T-helper 1 cell treated with Interleukin-12 subunit alpha and Interleukin-12 subunit beta and Interleukin-4 antibody, amounts not matched to agents 30 μg/mL and 1 μg/mL, for 36 hours (primary cell): ENCODE results near the gene HSD17B1.
"Not testable (repeated sequence)": the region's sequence is repeated elsewhere in the genome, so short reads cannot be mapped to it uniquely, and the experiment has no call there.

Experiments used
- H3K27ac Mint-ChIP-seq: one replicate; pipeline ENCODE4 v1.8.0; 2021; ENCODE audit warnings: mild to moderate bottlenecking, mixed read lengths
- H3K27me3 Mint-ChIP-seq: one replicate; pipeline ENCODE4 v1.8.0; 2021; ENCODE audit warnings: low read depth, mixed read lengths
- H3K36me3 Mint-ChIP-seq: one replicate; pipeline ENCODE4 v1.8.0; 2021; ENCODE audit warnings: low read depth, mixed read lengths
- H3K4me1 Mint-ChIP-seq: one replicate; pipeline ENCODE4 v1.8.0; 2021; ENCODE audit warnings: low read depth, mixed read lengths
- H3K4me3 Mint-ChIP-seq: one replicate; pipeline ENCODE4 v1.8.0; 2021; ENCODE audit warnings: mild to moderate bottlenecking, moderate library complexity, mixed read lengths
- H3K9me3 Mint-ChIP-seq: one replicate; pipeline ENCODE4 v1.8.0; 2021; ENCODE audit warnings: mixed read lengths

HSD17B1 gene, protein sequence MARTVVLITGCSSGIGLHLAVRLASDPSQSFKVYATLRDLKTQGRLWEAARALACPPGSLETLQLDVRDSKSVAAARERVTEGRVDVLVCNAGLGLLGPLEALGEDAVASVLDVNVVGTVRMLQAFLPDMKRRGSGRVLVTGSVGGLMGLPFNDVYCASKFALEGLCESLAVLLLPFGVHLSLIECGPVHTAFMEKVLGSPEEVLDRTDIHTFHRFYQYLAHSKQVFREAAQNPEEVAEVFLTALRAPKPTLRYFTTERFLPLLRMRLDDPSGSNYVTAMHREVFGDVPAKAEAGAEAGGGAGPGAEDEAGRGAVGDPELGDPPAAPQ

DNA sequence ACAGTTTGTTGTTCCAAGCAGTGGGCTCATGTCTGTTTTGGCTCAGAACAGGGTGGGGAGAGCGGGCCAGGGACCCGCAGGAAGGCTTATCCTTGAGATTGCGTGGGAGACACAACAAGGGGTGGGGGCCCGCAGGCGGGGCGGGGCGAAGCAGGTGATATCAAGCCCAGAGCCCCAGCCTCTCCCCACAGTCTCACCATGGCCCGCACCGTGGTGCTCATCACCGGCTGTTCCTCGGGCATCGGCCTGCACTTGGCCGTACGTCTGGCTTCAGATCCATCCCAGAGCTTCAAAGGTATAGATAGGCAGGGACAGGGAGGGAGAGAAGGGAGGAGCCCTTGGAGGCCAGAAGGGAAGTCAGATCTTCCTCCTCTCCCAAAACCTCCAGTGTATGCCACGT is at the start of gene HSD17B1:
Gene HSD17B1, plus strand, starts transcription at position 188 of the 400 bp plus-strand sequence. Its CDS starts 11 bp downstream, at position 199.
- H3K4me1 Mint-ChIP-seq, result peaks cover 21% of the 10 kb centered on the region
- H3K9me3 Mint-ChIP-seq, H3K27me3 Mint-ChIP-seq, H3K36me3 Mint-ChIP-seq: not testable (repeated sequence)
- peak within 1 kb of the TSS; percentile 94 for H3K4me3 Mint-ChIP-seq
- H3K27ac Mint-ChIP-seq, result peak within 1 kb of the TSS; percentile 92

DNA sequence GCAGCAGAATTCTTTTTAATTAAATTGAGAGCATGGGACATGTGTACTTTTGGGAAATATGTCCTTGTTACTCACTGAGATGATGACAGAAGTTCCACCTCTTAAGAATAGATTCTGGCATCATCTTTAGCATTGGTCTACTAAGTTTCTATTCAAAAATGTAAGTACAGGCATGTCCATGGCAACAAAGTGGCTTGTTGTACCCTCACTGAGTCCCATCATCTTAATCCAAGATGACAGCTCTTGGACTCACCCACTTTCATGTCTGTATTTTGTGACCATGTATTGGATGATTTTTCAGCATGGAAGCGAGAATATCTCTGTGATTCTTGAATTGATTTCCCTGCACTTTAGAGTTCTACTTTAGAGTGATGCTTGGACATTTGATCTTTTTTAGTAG is 49.8 kb upstream of the HSD17B1 start:
- no peaks in the 10 kb centered on the region for H3K9me3 Mint-ChIP-seq
- peaks cover 22% of the 10 kb centered on the region for H3K36me3 Mint-ChIP-seq
- no peaks in the 10 kb centered on the region for H3K4me1 Mint-ChIP-seq
- no peak overlapping the region for H3K27ac Mint-ChIP-seq
- H3K4me3 Mint-ChIP-seq, result no peak overlapping the region
- no peaks in the 10 kb centered on the region for H3K27me3 Mint-ChIP-seq

DNA sequence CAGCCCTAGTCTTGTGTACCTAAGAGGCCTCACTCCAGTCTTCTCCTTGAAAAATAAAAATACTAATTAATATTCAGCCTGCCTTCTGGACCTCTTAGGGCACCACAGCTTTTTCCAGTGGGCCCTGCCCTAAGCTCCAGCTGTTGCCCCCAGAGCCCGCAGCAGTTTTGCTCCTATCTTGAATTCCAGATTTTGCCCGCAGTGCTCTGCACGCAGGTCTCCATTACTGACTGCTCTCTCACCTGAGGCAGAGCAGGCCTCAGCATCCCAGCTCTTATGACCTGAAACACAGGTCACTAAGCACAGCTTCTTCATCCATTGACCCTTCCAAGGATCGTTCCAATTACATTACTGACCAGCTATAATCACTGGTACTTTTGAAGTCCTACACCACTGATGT is 45.1 kb upstream of the HSD17B1 start:
- H3K36me3 Mint-ChIP-seq, result peaks cover 18% of the 10 kb centered on the region
- H3K27ac Mint-ChIP-seq, result no peak overlapping the region
- peaks cover 6% of the 10 kb centered on the region for H3K4me1 Mint-ChIP-seq
- no peak overlapping the region for H3K4me3 Mint-ChIP-seq
- no peaks in the 10 kb centered on the region for H3K9me3 Mint-ChIP-seq
- no peaks in the 10 kb centered on the region for H3K27me3 Mint-ChIP-seq

DNA sequence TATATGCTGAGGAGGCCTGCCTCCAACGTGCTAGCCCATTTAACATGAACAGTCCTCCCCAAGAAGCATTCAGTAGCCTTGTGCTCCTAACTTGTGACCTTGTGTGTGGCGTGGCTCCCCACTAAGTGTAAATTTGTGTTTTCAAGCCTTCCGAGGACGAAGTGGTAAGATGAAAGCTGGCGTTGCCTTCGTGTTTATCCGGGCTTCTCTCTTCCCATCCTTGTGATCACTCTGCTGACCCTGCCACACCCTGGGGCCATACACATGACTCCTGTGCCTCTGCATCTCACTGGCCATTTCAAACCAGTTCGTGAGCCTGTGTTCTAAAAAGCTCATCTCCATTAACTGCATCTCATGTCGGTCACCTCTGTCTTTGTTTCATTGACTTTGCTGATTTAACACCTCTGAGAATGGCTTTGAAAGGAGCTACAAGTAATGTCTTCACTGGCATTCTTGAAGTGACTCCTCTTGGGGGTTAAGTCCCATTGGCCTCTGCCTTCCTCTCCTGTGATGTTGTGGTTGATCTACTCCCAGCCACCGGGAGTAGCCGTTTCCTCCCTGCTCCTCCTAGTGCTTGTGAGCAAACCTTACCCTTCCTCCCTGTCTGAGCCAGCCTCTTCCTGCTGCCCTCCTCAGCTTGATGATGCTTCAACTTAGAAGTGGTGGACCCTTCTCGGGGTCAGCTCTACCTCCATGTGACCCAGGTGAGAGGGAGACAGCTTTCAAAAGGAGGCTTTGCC is 44.1 kb upstream of the HSD17B1 start:
- peaks cover 12% of the 10 kb centered on the region for H3K36me3 Mint-ChIP-seq
- no peaks in the 10 kb centered on the region for H3K9me3 Mint-ChIP-seq
- peaks cover 6% of the 10 kb centered on the region for H3K4me1 Mint-ChIP-seq
- no peaks in the 10 kb centered on the region for H3K27me3 Mint-ChIP-seq
- no peak overlapping the region for H3K27ac Mint-ChIP-seq
- no peak overlapping the region for H3K4me3 Mint-ChIP-seq

DNA sequence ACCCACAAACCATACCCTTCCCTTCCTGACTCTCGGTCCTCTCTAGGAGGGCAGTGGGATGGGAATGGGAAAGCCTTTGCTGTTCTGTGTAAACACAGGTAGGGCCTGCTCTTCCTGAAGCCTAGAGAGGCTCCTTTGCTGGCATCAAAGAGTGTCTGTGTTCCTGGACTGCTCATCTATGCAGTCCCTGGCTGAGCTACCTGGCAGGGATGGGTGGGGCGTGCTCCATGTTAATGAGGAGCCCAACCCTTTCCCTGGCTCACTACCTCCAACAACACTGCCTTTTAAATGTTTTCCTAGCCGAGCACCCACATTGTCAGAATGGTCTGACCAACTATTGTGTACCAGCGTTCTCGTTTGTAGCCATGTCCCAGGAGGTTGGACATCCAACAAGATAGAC is 43.3 kb upstream of the HSD17B1 start:
- H3K4me1 Mint-ChIP-seq, result peaks cover 6% of the 10 kb centered on the region
- peaks cover 12% of the 10 kb centered on the region for H3K36me3 Mint-ChIP-seq
- no peak overlapping the region for H3K4me3 Mint-ChIP-seq
- no peaks in the 10 kb centered on the region for H3K9me3 Mint-ChIP-seq
- H3K27me3 Mint-ChIP-seq, result no peaks in the 10 kb centered on the region
- no peak overlapping the region for H3K27ac Mint-ChIP-seq

DNA sequence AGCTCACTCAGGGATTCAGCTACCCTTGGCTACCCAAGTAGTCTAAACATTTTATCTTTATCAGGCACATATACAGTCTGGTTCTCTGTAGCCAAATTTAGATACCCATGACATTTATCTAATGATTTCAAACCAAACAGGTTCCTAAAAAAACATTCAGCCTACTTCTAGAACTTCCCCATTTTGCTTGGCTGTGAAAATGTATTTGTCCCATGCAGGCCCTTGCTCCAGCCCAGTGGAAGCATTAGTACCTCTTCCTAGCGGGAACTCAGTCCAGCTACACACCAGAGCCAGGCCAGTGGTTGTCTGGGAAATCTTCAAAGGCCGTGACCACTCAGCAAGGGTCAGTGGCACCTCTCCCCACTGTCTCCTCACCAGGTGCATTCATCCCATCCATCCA is 42.9 kb upstream of the HSD17B1 start:
- Mint-ChIP-seq H3K4me1 (peaks cover 6% of the 10 kb centered on the region), H3K4me3 (no peak overlapping the region), H3K27me3 (no peaks in the 10 kb centered on the region), H3K27ac (no peak overlapping the region), H3K9me3 (no peaks in the 10 kb centered on the region), H3K36me3 (peaks cover 14% of the 10 kb centered on the region)

DNA sequence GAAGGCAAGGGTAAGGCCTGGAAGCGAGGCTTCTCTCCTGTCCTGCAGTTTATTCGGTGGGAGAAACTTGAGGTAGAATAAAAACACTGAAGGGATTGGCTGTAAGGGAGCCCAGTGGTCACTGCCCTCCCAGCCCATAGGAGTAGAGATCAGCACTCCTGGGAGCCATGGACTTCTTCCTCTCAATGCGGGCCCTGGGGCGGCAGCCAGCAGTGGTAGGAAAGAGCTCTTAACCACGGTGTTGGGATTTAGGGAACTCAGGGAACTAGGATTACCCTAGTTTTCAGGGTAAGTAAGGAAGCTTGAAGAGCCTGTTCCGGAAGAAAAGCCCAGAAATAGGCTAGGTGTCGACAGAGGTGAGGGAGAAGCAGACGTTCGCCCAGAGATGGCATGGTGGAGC is 40.5 kb upstream of the HSD17B1 start:
- no peaks in the 10 kb centered on the region for H3K27me3 Mint-ChIP-seq

DNA sequence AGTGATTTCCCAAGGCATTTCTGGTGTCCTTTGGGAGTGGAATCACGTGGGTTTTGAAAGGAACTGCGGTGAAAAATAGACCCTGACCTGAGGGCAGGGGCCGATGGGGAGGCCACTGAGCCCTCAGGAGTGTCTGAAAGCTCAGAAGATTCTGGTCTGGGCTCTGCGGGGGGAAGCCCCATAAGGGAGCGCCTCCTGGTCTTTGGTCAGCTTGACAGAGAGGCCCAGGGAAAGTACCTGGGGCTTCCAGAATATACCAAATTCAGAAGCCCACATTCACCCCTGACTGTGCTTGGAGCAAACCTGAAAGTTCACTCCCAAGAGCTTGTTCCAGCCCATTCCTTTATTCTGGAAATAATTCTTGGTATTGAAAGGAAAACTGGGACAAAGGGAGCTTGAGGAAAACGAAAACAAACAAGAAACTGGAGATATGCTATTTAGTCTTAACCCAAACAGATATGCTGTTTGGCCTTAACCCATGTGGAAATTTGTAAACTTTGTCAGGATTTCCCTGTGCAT is 39.9 kb upstream of the HSD17B1 start:
- no peaks in the 10 kb centered on the region for H3K27me3 Mint-ChIP-seq
- no peaks in the 10 kb centered on the region for H3K9me3 Mint-ChIP-seq
- peaks cover 9% of the 10 kb centered on the region for H3K4me1 Mint-ChIP-seq
- no peak overlapping the region for H3K4me3 Mint-ChIP-seq
- peaks cover 16% of the 10 kb centered on the region for H3K36me3 Mint-ChIP-seq
- no peak overlapping the region for H3K27ac Mint-ChIP-seq

More for the DNA sequence above, 40.5 kb upstream of the HSD17B1 start:
- Mint-ChIP-seq H3K27ac (no peak overlapping the region), H3K36me3 (peaks cover 17% of the 10 kb centered on the region), H3K4me3 (no peak overlapping the region), H3K9me3 (no peaks in the 10 kb centered on the region), H3K4me1 (peaks cover 6% of the 10 kb centered on the region)

DNA sequence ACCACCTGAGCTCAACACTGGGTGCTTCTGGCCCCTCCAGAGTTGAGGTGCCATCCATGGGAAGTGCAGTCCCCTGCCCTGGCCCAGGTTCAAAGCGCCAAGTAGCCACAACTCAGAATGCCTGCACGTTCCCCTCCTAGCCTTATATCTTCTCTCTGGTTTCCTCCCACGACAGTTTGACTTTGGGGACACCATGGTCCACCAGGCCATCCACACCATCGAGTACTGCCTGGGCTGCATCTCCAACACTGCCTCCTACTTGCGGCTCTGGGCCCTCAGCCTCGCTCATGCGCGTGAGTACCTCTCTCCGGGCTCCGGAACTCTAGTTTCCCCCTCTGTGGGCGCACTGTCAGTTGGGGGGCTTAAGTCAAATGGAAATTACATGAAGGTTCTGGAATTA is 39.0 kb upstream of the HSD17B1 start:
- no peaks in the 10 kb centered on the region for H3K27me3 Mint-ChIP-seq
- H3K9me3 Mint-ChIP-seq, result no peaks in the 10 kb centered on the region
- no peak overlapping the region for H3K27ac Mint-ChIP-seq
- peaks cover 8% of the 10 kb centered on the region for H3K4me1 Mint-ChIP-seq
- no peak overlapping the region for H3K4me3 Mint-ChIP-seq
- H3K36me3 Mint-ChIP-seq, result peaks cover 11% of the 10 kb centered on the region

DNA sequence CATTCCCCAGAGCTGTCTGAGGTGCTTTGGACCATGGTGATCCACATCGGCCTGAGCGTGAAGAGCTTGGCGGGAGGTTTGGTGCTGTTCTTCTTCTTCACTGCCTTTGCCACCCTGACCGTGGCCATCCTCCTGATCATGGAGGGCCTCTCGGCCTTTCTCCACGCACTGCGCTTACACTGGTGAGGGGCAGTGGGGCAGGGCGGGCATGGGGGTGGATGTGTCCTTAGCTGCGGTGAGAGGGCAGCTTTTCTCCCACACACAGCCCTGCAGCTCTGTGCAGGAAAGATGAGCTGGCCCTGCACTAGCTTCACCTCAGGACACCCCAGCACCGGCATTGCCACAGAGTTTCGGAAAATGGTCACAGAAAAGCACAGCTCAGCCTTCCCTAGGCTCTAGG is 38.4 kb upstream of the HSD17B1 start:
- Mint-ChIP-seq H3K4me1 (peaks cover 5% of the 10 kb centered on the region), H3K9me3 (no peaks in the 10 kb centered on the region)

DNA sequence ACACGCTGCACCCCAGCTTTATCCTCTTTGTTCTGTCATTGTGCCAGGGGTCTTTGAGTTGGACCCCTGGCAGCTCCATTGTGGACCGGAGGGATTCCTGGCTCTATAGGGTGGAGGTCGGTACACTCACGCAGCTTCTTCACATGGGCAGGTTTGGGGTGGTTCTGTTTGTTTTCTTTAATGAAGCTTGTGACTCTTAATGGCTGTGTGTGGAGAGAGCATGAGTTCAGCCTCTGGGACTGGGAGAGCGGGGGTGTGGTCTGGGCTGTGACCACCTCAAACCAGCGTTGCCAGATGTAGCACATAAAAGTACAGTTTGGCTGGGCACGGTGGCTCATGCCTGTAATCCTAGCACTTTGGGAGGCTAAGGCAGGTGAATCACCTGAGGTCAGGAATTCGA is 37.9 kb upstream of the HSD17B1 start:
- H3K4me3 Mint-ChIP-seq, result no peak overlapping the region
- peaks cover 5% of the 10 kb centered on the region for H3K4me1 Mint-ChIP-seq
- no peaks in the 10 kb centered on the region for H3K27me3 Mint-ChIP-seq
- peaks cover 7% of the 10 kb centered on the region for H3K36me3 Mint-ChIP-seq
- H3K9me3 Mint-ChIP-seq, result no peaks in the 10 kb centered on the region
- H3K27ac Mint-ChIP-seq, result no peak overlapping the region

More for the DNA sequence above, 38.4 kb upstream of the HSD17B1 start:
- Mint-ChIP-seq H3K27me3 (no peaks in the 10 kb centered on the region), H3K4me3 (no peak overlapping the region), H3K27ac (no peak overlapping the region), H3K36me3 (peaks cover 7% of the 10 kb centered on the region)

DNA sequence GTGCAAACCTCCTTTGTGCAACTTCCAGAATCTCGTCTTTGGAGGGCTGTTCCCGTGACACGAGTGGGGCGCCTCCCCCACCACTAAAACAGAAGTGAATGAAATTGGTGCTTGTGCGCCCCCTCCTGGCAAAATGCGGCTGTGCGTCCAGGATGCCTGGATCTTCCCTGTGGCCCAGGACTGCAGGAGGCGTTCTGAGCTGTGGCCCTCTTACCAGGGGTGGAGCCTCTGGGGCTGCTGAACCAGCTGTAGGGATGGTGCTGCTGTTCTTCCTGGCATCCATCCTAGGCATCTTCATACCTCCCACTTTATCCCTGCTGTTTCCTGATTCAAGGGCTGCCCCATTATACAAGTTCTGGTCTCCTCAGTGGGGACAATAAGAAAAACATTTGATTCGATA is 35.2 kb upstream of the HSD17B1 start:
- H3K9me3 Mint-ChIP-seq, result no peaks in the 10 kb centered on the region
- H3K4me3 Mint-ChIP-seq, result no peak overlapping the region
- H3K27ac Mint-ChIP-seq, result no peak overlapping the region
- peaks cover 10% of the 10 kb centered on the region for H3K36me3 Mint-ChIP-seq
- no peaks in the 10 kb centered on the region for H3K27me3 Mint-ChIP-seq
- H3K4me1 Mint-ChIP-seq, result peaks cover 5% of the 10 kb centered on the region

DNA sequence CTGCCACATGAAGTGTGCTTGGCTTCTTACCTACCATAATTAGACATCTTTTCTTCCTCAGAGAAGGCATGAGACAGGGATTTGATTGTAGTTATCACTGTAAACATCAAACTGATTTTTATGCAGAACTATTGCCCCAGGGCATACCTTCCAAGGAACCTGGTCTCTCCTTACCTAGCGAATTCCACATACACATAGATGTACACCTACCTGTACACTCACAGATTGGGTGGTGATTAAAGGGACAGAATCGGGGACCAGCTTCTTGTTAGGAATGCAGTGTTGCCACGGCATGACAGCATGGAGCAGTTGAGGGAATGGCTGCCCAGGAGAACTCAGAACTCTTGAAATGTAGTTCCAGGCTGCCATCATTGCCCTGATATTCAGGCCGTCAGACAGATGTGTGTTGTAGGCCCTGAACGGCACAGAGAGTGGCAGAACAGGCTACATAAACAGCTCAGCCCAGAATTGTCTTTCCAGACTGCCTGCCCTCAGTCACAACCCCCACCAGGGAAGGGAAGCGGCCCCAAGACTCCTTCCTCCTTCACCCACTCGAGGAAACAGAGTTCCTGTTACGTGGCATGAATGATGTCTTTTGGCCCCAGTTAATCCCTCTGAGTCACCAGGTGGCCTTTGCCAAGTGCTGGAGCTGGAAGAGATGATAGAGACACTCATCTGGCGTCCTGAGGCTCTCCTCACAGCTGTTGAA is 34.5 kb upstream of the HSD17B1 start:
- H3K4me1 Mint-ChIP-seq, result peaks cover 5% of the 10 kb centered on the region
- H3K36me3 Mint-ChIP-seq, result peaks cover 10% of the 10 kb centered on the region
- H3K4me3 Mint-ChIP-seq, result no peak overlapping the region
- no peak overlapping the region for H3K27ac Mint-ChIP-seq
- no peaks in the 10 kb centered on the region for H3K27me3 Mint-ChIP-seq
- no peaks in the 10 kb centered on the region for H3K9me3 Mint-ChIP-seq

DNA sequence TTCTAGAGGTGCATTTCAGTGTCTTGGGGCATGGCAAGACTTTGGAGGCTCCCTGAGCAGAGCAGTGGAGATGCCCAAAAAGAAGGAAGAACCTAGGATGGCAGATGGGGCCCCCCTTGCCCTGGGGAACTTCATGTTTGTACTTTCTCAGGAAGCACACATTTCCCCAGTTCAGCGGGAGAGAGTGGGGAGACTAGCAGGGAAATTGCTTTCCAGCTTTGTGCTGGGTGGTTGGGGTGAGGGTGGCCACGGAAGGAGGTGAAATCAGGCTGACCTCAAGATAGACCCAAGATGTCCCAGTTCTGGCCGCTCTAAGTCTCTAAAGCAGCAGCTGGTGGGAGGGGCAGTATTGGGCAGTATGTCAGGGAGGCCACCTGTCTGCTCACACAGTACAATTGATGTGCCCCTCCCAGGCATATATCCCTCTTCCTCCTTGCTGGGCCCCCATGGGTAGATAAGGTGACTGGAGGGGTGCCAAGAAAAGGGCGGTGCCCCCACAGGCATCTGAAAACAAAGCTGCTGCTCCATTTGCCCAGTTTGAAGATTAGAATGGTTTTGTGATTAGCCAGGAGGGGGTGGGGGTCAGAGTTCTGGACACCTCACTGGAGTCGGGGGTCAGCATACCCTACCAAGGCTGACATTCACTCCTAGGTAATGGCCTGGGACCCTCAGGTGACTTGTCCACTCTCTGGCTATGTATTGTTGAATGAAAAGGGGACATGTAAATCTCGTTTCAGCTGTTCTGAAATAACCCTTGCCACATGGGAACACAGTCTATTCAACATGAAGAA is 33.8 kb upstream of the HSD17B1 start:
- no peaks in the 10 kb centered on the region for H3K27me3 Mint-ChIP-seq
- H3K27ac Mint-ChIP-seq, result no peak overlapping the region
- H3K4me1 Mint-ChIP-seq, result peaks cover 5% of the 10 kb centered on the region
- peaks cover 7% of the 10 kb centered on the region for H3K36me3 Mint-ChIP-seq
- no peaks in the 10 kb centered on the region for H3K9me3 Mint-ChIP-seq
- H3K4me3 Mint-ChIP-seq, result no peak overlapping the region
